WTC11 (cell line): ENCODE results near the gene CUL4A.

Experiments
- KAT7 ChIP-seq: sonication (generic); formaldehyde crosslinking; IDR thresholded peaks from 2 replicates; pipeline ENCODE4 v1.8.1; 2023; ENCODE audit warnings: missing genetic modification reagents, mild to moderate bottlenecking, borderline replicate concordance
- RORB ChIP-seq: fragments of 250-450 bp; sonication (Bioruptor Pico); IDR thresholded peaks from 2 replicates; pipeline ENCODE4 v1.9.0; 2021; ENCODE audit warnings: mild to moderate bottlenecking
- TCF7 ChIP-seq: sonication (generic); formaldehyde crosslinking; IDR thresholded peaks from 2 replicates; pipeline ENCODE4 v1.8.0; 2022; ENCODE audit warnings: mild to moderate bottlenecking, low read depth, missing genetic modification reagents, moderate library complexity
- ZBTB21 ChIP-seq: sonication (generic); formaldehyde crosslinking; IDR thresholded peaks from 2 replicates; pipeline ENCODE4 v1.8.1; 2023; ENCODE audit warnings: mild to moderate bottlenecking, missing genetic modification reagents, borderline replicate concordance
- ZNF232 ChIP-seq: sonication (generic); formaldehyde crosslinking; IDR thresholded peaks from 2 replicates; pipeline ENCODE4 v1.8.0; 2022; ENCODE audit warnings: mild to moderate bottlenecking, missing genetic modification reagents
- TF ChIP-seq, protein P1 (sequence below): fragments of 200-600 bp; IDR thresholded peaks from 2 replicates; pipeline ENCODE4 v1.8.0; 2022; ENCODE audit warnings: antibody characterized with exemption
- TF ChIP-seq, protein P2 (sequence below): sonication (generic); formaldehyde crosslinking; IDR thresholded peaks from 2 replicates; pipeline ENCODE4 v1.8.1; 2023; ENCODE audit warnings: mild to moderate bottlenecking, missing genetic modification reagents
- TF ChIP-seq, protein P3 (sequence below): sonication (generic); formaldehyde crosslinking; IDR thresholded peaks from 2 replicates; pipeline ENCODE4 v1.8.1; 2022; ENCODE audit warnings: low read depth, missing genetic modification reagents, borderline replicate concordance

DNA sequence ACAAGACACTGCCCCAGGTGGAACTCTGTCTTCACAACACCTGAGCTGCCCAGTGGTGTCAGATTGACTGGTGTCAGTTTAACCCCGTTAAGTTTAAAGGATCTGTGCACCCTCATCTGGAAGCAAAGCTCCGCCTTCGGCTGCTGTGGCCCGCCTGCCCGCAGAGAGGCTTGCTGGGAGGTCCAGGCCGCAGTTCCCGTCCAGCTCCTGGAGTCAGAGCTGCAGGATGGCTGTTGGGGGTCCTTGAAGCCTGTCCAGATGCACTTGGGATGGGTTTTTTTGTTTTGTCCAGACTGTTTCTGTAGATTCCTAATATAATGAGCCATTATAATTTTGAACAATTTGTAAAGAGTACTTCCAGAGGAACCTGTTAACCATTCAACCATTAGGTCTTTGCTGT, 16.1 kb downstream of the CUL4A start:
- TF ChIP-seq ZBTB21 (no peak), KAT7 (CRISPR knock-in tag) (no peak), RORB (CRISPR knock-in tag) (no peak), ZNF232 (CRISPR knock-in tag) (no peak), TCF7 (no peak)
- TF ChIP-seq, protein P1, sequence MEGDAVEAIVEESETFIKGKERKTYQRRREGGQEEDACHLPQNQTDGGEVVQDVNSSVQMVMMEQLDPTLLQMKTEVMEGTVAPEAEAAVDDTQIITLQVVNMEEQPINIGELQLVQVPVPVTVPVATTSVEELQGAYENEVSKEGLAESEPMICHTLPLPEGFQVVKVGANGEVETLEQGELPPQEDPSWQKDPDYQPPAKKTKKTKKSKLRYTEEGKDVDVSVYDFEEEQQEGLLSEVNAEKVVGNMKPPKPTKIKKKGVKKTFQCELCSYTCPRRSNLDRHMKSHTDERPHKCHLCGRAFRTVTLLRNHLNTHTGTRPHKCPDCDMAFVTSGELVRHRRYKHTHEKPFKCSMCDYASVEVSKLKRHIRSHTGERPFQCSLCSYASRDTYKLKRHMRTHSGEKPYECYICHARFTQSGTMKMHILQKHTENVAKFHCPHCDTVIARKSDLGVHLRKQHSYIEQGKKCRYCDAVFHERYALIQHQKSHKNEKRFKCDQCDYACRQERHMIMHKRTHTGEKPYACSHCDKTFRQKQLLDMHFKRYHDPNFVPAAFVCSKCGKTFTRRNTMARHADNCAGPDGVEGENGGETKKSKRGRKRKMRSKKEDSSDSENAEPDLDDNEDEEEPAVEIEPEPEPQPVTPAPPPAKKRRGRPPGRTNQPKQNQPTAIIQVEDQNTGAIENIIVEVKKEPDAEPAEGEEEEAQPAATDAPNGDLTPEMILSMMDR: no peak
- TF ChIP-seq, protein P2, sequence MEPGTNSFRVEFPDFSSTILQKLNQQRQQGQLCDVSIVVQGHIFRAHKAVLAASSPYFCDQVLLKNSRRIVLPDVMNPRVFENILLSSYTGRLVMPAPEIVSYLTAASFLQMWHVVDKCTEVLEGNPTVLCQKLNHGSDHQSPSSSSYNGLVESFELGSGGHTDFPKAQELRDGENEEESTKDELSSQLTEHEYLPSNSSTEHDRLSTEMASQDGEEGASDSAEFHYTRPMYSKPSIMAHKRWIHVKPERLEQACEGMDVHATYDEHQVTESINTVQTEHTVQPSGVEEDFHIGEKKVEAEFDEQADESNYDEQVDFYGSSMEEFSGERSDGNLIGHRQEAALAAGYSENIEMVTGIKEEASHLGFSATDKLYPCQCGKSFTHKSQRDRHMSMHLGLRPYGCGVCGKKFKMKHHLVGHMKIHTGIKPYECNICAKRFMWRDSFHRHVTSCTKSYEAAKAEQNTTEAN (CRISPR knock-in tag): no peak
- TF ChIP-seq, protein P3, sequence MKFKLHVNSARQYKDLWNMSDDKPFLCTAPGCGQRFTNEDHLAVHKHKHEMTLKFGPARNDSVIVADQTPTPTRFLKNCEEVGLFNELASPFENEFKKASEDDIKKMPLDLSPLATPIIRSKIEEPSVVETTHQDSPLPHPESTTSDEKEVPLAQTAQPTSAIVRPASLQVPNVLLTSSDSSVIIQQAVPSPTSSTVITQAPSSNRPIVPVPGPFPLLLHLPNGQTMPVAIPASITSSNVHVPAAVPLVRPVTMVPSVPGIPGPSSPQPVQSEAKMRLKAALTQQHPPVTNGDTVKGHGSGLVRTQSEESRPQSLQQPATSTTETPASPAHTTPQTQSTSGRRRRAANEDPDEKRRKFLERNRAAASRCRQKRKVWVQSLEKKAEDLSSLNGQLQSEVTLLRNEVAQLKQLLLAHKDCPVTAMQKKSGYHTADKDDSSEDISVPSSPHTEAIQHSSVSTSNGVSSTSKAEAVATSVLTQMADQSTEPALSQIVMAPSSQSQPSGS (CRISPR knock-in tag): no peak
